NCI-H748 (cell line): ENCODE data around the gene MMP15.
A peak's percentile ranks its signal among the peaks of the same experiment; 100 is the strongest.
"Not testable (repeated sequence)": the region's sequence is repeated elsewhere in the genome, so short reads cannot be mapped to it uniquely, and the experiment has no call there.

ENCODE experiments used
- DNase-seq: peaks from one replicate; lab custom pipeline; 2025; ENCODE audit not compliant: unreplicated experiment; lab: John Stamatoyannopoulos, UW

The MMP15 gene

DNA sequence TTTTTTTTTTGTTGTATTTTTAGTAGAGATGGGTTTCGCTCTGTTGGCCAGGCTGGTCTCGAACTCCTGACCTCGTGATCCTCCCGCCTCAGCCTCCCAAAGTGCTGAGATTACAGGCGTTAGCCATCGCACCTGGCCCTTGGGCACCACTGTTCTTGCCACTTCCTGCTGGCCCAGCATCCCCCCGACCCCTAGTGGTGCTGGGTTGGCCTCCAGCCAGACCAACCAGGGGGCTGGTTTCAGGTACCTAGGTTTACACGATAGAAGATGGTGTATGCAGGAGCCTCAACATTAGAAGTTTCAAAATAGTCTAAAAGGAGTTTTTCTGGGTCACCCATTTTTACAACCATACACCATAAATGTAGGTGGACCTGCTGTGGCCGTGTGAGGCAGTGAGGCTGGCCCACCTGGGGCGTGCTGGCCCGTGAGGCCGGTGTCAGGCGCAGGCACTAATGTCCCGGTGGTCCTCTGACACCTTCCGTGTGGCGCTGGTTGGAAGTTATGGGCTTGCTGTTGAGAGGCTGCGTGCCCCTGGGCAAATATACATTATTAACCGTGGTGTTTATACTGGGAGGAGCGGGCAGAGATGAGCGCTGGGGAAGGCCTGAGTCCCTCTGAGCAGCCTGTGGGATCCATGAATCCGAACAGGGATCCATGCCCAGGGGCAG lies 60.2 kb downstream of the MMP15 start:
- no peak for DNase-seq

DNA sequence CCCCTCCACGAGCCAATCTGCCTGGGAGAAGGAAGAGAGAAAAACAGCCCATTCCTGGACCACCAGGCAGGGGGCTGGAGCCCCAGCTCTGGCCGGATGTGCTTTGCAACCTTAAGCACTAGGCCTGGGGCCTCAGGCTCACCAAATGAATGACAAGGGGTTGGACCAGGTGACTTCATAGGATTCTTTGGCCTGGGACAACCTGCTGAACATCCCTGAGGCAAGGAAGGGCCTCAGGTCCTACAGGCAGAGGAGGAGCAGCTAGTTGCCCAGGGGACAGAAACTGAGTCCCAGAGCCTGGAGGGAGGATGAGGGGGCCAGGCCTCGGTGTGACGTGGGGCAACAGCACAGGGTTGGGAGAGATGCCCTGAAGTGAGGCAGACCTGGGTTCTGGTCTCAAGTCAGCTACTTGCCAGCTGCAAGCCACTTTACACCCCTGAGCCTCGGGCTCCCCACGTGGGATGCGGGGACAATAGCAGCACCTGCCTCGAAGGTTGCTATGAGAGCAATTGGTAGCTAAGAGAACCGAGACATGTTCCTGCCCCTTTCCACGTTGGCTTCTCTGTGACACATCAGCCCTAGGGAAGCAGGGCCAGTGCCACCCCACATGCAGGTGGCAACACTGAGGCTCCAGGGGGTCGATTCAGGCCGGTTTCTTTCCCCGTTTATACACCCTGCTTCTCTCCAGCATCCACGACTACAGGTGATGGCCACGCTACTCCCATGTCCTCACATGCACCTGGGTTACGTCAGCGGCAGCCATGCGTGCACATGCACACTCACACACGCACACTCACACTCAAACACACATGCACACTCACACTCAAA lies 61.0 kb downstream of the MMP15 start:
- DNase-seq, result peak; percentile 72

DNA sequence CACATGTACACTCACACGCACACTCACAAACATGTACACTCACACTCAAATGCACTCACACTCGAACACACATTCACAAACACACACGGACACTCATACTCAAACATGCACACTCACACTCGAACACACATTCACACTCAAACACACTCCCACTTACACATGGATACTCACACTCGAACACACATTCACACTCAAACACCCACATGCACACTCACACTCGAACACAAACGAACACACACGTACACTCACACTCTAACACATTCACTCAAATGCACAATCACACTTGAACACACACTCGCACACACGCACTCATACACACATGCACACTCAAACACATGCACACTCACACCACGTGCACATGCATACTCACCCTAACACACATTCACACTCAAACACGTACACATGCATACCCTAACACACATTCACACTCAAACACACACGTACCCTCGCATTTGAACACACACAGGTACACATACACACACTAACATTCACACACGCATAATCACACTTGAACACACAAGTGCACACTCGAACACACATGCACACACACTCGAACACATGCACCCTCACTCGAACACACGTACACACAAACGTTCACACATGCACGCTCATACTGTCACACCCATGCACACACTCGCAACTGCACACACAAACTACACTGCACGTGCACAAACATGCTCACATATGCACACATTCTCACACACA lies 61.8 kb downstream of the MMP15 start:
- DNase-seq, result no peak

DNA sequence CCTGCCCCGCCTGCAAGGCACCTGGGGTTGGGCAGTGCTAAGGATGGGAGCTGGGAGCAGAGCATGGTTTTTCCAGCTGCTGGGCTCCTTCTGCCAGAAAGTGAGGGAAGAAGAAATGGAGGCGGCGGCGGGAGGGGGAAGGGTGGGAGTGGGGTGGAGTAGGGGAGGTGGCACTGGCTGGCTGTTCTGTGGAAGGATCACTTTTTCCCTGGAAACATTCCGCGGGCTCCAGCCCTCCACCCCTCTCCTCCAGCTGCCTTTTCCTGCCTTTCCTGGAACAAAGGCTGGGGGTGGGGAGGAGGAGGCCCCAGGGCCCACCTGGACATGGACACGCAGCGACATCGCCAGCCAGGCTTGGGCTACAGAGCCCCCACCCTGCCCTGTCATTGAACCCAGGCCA lies 62.5 kb downstream of the MMP15 start:
- DNase-seq, result no peak

DNA sequence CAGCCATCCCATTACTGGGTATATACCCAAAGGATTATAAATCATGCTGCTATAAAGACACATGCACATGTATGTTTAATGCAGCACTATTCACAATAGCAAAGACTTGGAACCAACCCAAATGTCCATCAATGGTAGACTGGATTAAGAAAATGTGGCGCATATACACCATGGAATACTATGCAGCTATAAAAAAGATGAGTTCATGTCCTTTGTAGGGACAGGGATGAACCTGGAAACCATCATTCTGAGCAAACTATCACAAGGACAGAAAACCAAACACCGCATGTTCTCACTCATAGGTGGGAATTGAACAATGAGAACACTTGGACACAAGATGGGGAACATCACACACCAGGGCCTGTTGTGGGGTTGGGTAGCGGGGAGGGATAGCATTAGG lies 64.8 kb downstream of the MMP15 start:
- not testable (repeated sequence) for DNase-seq

DNA sequence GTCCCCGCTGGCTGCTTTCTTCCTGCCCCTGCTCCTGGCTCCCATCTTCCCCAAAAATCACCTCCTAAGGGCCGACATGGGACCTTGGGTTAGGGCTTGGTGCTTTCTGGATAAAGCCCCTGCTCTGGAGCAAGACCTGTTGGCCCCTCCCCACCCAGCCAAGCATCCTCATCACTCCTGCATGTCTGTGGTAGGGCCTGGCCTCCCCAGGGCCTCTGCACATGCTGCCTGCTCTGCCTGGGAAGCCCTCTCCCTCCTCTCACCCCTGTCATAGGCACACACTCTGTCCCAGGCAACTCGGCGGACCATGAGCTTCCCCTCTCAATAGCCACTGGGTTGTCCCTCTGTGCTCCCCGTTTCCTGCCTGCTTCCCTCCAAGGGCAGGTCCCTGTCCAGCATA lies 68.5 kb downstream of the MMP15 start:
- no peak for DNase-seq

DNA sequence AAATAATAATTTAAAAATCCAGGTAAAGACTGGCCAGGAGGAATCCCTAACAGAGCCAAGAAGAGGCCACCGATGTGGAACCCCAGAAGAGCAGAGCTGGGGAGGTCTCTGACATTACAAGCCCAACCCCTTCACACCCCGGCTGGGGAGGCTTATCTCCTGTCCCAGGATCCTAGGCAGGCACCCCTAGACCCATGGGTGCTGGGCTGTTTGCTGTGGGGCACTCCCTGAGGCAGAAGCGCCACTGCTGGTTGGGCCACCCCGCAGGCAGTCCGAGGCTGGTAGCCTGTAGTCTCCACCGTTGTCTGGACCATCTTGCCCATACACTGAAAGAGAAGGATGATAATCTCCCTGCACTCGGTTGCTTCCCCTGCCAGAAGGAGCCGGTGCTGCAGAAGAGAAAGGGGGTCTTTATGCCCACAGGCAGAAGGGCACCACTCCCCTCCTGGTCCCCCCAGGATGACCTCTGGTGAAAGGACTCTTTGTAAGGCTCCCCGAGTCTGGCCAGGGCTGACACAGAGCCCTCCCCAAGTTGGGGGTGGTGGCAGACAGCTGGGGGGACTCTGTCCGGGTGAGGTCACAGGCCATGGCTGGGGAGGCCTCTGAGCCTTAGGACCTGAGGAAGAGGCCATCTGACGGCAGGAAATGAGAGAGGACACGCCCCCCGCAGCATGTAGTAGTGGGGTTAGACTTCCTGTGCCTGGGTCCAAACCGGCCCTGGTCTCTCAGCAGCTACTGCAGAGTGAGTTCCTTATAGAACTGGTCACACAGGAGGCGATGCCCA lies 69.4 kb downstream of the MMP15 start:
- no peak for DNase-seq

DNA sequence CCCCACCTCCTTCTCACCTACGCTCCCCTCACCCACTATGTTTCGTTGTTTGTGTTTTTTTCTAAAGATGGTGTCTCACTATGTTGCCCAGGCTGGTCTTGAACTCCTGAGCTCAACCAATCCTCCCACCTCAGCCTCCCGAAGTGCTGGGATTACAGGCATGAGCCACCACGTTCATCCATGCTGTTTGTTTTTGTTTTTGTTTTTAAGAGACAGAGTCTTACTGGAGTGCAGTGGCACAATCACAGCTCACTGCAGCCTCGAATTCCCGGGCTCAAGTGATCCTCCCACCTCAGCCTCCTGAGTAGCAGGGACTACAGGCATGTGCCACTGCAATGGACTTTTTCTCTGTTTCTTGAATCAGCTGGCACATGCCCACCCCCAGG lies 70.0 kb downstream of the MMP15 start:
- not testable (repeated sequence) for DNase-seq

DNA sequence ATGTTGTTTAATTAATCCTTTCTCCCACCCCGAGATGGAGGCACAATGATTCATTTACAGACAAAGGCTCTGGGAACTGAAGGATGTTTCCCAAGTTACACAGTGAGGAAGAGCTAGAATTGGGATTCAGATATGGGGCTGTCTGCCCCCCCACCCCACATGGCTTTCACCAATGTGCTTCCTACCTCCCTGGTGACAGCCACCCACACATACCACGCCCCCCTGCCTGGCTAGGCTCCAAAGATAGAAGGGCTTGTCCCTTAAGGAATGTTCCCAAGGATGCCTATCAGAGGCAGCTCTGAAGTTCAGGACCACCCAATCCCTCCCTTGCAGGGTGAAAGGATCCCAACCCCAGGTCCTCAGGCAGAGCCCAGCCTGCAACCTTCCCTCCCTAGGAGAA lies 70.7 kb downstream of the MMP15 start:
- DNase-seq, result no peak
